Endothelial cell (in vitro differentiated cells): ENCODE data around the gene ELOVL2. TPM values are rescaled to one million over a fixed set of nuclear protein-coding genes. Genes with fewer than 3 reads are reported as not detected.

Experiments used
- DNase-seq: peaks from one replicate; pipeline ENCODE4 v3.0.0; 2021; ENCODE audit warnings: low spot score
- H3K27ac Mint-ChIP-seq: one replicate; pipeline ENCODE4 v1.8.0; 2021; ENCODE audit warnings: mixed read lengths, inconsistent platforms; ENCODE audit not compliant: unreplicated experiment
- H3K27me3 Mint-ChIP-seq: one replicate; pipeline ENCODE4 v1.8.0; 2021; ENCODE audit warnings: mild to moderate bottlenecking, moderate library complexity, mixed read lengths, inconsistent platforms; ENCODE audit not compliant: unreplicated experiment
- H3K36me3 Mint-ChIP-seq: one replicate; pipeline ENCODE4 v1.8.0; 2021; ENCODE audit warnings: mild to moderate bottlenecking, low read depth, mixed read lengths, inconsistent platforms; ENCODE audit not compliant: unreplicated experiment
- H3K4me1 Mint-ChIP-seq: one replicate; pipeline ENCODE4 v1.8.0; 2021; ENCODE audit warnings: mild to moderate bottlenecking, mixed read lengths, inconsistent platforms; ENCODE audit not compliant: unreplicated experiment
- H3K4me3 Mint-ChIP-seq: one replicate; pipeline ENCODE4 v1.8.0; 2021; ENCODE audit warnings: mild to moderate bottlenecking, mixed read lengths, inconsistent platforms; ENCODE audit not compliant: unreplicated experiment
- H3K9me3 Mint-ChIP-seq: one replicate; pipeline ENCODE4 v1.8.0; 2021; ENCODE audit warnings: mixed read lengths, inconsistent platforms; ENCODE audit not compliant: unreplicated experiment
- CTCF ChIP-seq: fragments of 200-600 bp; sonication (generic); IDR thresholded peaks from one replicate; pipeline ENCODE4 v1.5.0; 2021; ENCODE audit warnings: antibody characterized with exemption; ENCODE audit not compliant: unreplicated experiment
- total RNA-seq: library from RNA; stranded (reverse); fragmentation: NEBNext Ultra II Directional; extraction: Animal tissue kit (Norgen Biotek cat#: 25700); gene quantifications from one replicate; pipeline ENCODE4 v1.2.1, GENCODE V29; 2021; ENCODE audit not compliant: unreplicated experiment

Gene ELOVL2
- total RNA-seq, 1 donor from 2014 or later, result 0.31 TPM

GRCh38 chr6:10945845-10946244 lies 98.3 kb downstream of the ELOVL2 start:
- Mint-ChIP-seq H3K27me3 (no peaks in the 10 kb centered on the region), H3K9me3 (no peaks in the 10 kb centered on the region), H3K4me1 (no peaks in the 10 kb centered on the region), H3K27ac (no peak overlapping the region), H3K4me3 (no peak overlapping the region), H3K36me3 (no peaks in the 10 kb centered on the region)
- DNase-seq, result no peak
- no peak for TF ChIP-seq CTCF

GRCh38 chr6:10939840-10940239 lies 104.3 kb downstream of the ELOVL2 start:
- Mint-ChIP-seq H3K9me3 (no peaks in the 10 kb centered on the region), H3K27ac (no peak overlapping the region), H3K4me3 (no peak overlapping the region), H3K36me3 (no peaks in the 10 kb centered on the region), H3K4me1 (no peaks in the 10 kb centered on the region), H3K27me3 (no peaks in the 10 kb centered on the region)
- no peak for TF ChIP-seq CTCF
- DNase-seq, result no peak

GRCh38 chr6:10933126-10933525 lies 111.0 kb downstream of the ELOVL2 start:
- no peak overlapping the region for H3K4me3 Mint-ChIP-seq
- H3K4me1 Mint-ChIP-seq, result no peaks in the 10 kb centered on the region
- H3K36me3 Mint-ChIP-seq, result peaks cover 3% of the 10 kb centered on the region
- no peak for DNase-seq
- no peaks in the 10 kb centered on the region for H3K27me3 Mint-ChIP-seq
- no peaks in the 10 kb centered on the region for H3K9me3 Mint-ChIP-seq
- H3K27ac Mint-ChIP-seq, result no peak overlapping the region
- TF ChIP-seq CTCF, result no peak

Other genes starting within 250 kb of the ELOVL2 start
- not detected for gene MAK, start 205.8 kb downstream of the ELOVL2 start, total RNA-seq
- not detected for gene GCM2, start 162.3 kb downstream of the ELOVL2 start, total RNA-seq
- 8.1 TPM for gene SYCP2L, start 157.3 kb downstream of the ELOVL2 start, total RNA-seq
- gene SMIM13, start 49.5 kb upstream of the ELOVL2 start, total RNA-seq, result 8.7 TPM
- gene ERVFRD-1, start 67.4 kb upstream of the ELOVL2 start, total RNA-seq, result not detected
- gene NEDD9, start 188.4 kb upstream of the ELOVL2 start, total RNA-seq, result 3.2 TPM